CD4-positive, alpha-beta T cell treated with Interleukin-15 for 4 hours (primary cell): ENCODE data around the gene HTR1D.
"Not testable (repeated sequence)": the region's sequence is repeated elsewhere in the genome, so short reads cannot be mapped to it uniquely, and the experiment has no call there.

ENCODE experiments used
- DNase-seq: peaks from one replicate; pipeline ENCODE4 v3.0.0-alpha.2; 2020; ENCODE audit warnings: low spot score

The HTR1D gene

DNA sequence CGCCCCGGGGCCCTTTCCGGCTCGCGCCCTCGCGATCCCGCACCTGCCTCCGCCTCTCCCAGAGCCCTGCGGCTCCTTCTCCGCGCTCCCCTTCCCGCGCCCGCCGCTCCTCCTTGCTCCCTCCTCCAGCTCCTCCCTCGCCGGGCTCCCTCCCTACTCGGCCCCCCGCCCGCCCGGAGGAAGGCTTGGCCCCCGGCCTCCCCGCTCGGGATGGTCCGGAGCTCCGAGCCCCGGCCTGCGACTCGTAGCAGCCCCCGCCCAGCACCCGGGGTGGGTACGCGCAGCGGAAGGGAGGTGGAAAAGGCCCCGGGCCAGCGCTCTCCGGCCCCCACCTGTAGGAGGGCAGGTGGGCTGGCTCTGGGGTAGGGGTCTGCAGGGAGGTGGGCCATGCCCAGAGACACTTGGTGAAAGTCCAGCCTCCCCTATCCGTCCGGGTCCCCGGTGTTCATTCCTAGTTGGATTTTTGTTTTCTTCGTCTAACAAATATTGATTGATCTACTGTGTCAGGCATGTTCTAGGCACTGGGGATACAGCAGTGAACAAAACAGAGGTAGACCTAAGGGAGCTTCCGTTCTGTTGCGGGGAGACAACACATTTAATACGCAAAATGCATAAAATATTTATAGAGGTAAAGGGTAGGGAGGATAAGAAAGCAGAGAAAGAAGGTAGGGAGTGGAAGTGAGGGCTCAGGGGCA lies at the start of gene HTR1D:
TSS of gene HTR1D (minus strand) at position 82 of the 695 bp plus-strand sequence. CDS start 23,283 bp downstream, outside the sequence.
- no peak for DNase-seq

GRCh38 chr1:23263380-23263887 lies 46.1 kb upstream of the HTR1D start:
- no peak for DNase-seq

DNA sequence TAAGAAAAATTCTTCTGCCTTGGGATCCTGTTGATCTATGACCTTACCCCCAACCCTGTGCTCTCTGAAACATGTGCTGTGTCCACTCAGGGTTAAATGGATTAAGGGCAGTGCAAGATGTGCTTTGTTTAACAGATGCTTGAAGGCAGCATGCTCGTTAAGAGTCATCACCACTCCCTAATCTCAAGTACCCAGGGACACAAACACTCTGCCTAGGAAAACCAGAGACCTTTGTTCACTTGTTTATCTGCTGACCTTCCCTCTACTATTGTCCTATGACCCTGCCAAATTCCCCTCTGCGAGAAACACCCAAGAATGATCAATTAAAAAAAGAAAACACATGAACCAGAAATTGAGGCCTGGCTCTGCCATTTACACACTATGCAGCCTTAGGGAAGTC lies 40.8 kb upstream of the HTR1D start:
- DNase-seq, result not testable (repeated sequence)

- DNase-seq, result not testable (repeated sequence)
Measured at GRCh38 chr1:23257371-23257770, 40.1 kb upstream of the HTR1D start.

- no peak for DNase-seq
Measured at GRCh38 chr1:23254584-23254983, 37.3 kb upstream of the HTR1D start.

DNA sequence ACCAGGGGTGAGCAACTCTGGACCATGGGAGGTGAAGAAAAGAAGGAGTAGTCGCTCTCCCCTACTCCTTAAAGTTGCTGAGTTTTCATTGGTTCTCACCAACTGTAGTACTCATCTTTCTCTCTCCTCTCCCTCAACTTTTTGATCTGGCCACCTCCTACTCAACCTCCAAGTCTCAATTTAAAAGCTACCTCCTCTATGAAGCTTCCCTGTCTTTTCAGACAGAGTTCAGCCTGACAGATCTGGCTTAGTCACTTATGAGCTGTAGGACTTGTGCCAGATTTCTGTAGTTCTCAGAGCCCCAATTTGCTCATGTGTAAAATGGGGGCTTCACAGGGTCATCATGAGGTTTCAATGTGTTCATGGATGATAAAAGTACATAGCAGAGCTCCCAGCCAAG lies 34.5 kb upstream of the HTR1D start:
- DNase-seq, result no peak

- no peak for DNase-seq
Measured at GRCh38 chr1:23249787-23250454, 32.6 kb upstream of the HTR1D start.

- no peak for DNase-seq
Measured at GRCh38 chr1:23247276-23247675, 30.0 kb upstream of the HTR1D start.

DNA sequence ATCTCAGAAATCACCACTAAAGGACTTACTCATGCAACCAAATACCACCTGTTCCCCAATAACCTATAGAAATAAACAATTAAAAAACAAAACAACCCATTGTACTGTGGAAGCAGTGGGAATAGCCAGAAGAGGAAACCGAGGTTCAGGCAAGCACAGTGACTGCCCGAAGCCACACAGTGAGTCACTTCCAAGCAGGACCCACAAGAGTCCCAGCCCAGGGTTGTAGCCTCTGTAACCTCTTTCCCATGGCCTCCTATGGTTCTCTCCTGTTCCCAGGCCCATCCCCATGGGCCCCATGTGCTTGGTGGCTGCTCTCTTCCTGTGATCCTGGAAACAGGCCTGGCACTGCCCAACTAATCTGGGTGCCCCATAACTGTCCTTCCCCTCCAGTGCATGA lies 29.0 kb upstream of the HTR1D start:
- DNase-seq, result no peak

DNA sequence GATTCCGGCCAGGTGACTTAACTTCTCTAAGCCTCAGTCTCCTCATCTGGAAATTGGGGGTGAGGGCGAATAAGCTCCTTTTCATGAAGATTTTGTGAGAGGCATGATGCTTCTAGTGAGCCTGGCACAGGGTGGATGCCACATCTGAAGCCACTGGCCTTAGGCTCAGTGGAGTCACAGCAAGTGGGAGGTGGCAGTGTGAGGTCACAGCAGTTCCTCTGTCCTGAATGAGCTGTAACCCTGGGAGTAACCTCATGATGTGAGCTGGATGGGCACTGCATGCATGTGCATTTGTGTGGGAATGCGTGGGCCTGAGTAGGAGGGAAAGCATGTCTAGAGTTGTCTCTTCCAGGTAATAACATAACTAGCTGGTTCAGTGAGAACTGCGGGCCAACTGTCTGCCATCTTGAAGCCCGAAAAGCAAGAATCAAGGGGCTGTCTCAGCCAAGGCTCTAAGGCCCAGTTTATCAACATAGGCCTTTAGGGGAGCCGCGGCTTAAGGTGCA lies 27.0 kb upstream of the HTR1D start:
- DNase-seq, result no peak

GRCh38 chr1:23242414-23242813 lies 25.1 kb upstream of the HTR1D start:
- no peak for DNase-seq

- no peak for DNase-seq
Measured at GRCh38 chr1:23239638-23240295, 22.5 kb upstream of the HTR1D start.

DNA sequence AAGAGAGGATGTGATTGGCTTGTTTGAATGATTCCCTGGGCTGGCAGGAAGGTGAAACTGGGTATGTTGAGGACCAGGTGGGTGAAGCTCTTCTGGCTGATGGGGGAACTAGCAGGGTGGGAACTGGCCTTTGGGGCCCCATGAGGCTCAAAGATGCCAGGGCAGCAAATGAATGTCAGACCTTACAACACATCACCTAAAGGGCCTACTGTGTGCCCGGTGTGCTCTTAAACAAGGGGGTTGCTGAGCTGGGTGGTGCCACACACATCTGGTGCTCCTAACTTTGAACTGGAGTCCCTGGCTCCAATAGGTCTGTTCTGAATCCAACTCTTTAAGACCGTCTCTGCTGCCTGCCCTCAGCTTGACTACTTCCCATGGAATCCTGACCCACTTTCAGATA lies 21.3 kb upstream of the HTR1D start:
- DNase-seq, result no peak

- no peak for DNase-seq
Measured at GRCh38 chr1:23237508-23237907, 20.2 kb upstream of the HTR1D start.

DNA sequence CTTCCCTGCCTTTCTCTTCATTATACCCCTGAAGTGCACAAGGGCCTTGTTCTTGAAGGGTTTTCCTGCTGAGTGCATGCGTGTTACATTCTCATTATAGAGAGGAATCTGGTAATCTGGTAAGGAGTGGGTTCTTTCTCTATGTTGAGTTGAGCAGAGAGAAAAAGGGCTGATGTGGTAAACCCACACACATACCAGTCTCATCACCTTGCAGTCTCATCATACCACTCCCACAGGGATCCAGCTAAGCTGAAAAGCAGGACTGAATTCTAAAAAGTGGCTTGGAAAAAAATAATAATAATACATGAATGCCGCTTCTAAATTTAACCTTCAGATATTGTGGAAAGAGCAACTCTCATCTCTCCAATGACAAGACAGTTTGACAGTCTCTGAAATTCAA lies 10.5 kb upstream of the HTR1D start:
- no peak for DNase-seq

DNA sequence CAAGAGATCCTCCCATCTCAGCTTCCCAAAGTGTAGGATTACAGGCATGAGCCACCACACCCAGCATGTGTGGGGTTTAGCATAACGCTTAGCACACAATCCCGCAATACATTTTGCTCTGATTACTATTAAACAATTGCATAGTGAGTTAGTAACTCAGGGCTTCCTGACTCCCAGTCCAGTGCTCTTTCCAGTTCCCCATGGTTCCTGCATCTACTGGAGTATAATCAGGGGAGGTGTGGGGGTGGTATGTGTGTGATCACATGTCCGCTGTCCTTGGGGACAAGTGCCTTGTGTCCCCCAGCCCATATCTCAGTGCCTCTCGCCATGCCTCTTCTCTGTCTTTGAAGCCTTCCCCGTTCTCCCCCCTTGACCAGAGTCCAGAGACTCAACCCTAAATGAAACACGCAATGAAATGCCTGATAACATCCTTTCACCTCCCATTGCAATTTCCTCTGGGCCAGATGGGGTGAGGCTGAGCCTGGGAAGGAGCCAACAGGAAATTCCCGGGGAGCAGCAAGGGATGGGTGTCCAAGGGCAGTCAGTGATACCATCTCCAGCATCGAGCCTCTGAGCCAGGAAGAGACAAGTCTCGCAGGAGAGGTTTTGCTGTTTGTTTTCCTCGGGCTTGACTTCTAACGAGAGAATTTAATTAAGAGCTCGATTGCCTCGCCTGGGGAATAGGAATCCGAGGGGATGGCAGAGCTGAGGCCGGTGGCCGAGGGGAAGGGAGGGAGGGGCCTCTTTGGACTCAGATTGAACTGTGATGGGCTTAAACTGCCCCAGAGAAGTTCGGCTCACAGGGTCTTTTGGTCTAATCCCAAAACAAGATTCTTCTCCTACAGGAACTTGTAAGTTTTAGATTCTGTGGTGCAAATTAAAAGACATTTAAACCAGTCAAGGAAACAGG lies 7.7 kb upstream of the HTR1D start:
- DNase-seq, result no peak

- DNase-seq, result not testable (repeated sequence)
Measured at GRCh38 chr1:23223963-23224362, 6.7 kb upstream of the HTR1D start.

- DNase-seq, result not testable (repeated sequence)
Measured at GRCh38 chr1:23223490-23223951, 6.2 kb upstream of the HTR1D start.

GRCh38 chr1:23222742-23223141 lies 5.4 kb upstream of the HTR1D start:
- no peak for DNase-seq

DNA sequence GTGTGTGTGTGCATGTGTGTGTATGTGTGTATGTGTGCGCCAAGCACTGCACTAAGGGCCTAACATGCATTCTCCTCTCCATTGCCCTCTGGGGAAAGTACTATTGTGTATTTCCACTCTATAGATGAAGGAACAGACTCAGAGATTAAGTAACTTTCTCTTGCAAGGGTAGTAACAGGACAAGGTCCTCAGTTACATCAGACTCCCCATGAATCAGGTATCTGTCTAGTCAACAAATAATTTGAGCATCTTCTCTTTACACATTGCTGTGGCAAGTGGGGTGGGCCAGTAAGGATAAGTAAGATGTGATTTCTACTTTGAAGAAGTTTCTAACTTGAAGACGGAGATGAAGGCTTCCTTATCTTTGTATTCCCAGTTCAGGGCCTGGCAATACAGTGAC lies 5.0 kb upstream of the HTR1D start:
- DNase-seq, result no peak

DNA sequence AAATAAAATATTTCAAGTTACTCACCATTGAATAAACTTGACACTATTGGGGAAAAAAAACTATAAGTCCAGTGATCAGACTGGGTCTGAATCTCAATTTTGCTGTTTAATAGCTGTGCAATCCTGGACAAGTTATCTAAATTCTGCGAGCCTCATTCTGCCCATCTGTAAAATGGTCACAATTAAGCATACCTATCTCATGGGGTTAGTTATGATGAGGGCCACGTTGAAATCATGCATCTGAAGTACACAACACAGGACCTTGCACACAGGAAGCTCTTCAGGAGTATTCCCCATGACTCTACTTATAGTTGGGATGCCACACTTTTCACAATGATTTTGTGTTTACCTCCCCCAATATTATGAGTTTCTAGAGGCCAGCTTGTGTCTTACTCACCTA lies 3.8 kb upstream of the HTR1D start:
- no peak for DNase-seq
